Measurements from ENCODE around the gene LAMTOR5.
A peak's percentile ranks its signal among the peaks of the same experiment; 100 is the strongest.
"Not testable (repeated sequence)": the region's sequence is repeated elsewhere in the genome, so short reads cannot be mapped to it uniquely, and the experiment has no call there.

Gene LAMTOR5

GRCh38 chr1:110412576-110412975, 5.1 kb upstream of the LAMTOR5 start:
- Histone ChIP-seq H3K27me3 (ENCODE audit: control insufficient read depth in 2 of 2, insufficient read depth in 2 of 2, low read length in 2 of 2) (no peaks in the 10 kb centered on the region), H3K4me3 (ENCODE audit: low read length in 2 of 2) (no peak overlapping the region), H3K4me1 (ENCODE audit: control insufficient read depth in 2 of 2, insufficient read depth in 2 of 2, low read length in 2 of 2) (peaks cover 4 to 6% of the 10 kb centered on the region in 2 donors), H3K9ac (ENCODE audit: low read depth in 1 of 2, low read length in 2 of 2) (no peak overlapping the region), H3K36me3 (ENCODE audit: control insufficient read depth in 2 of 2, insufficient read depth in 2 of 2, low read length in 2 of 2) (no peaks in the 10 kb centered on the region), H3K27ac (ENCODE audit: low read depth in 2 of 2, low read length in 2 of 2) (no peak overlapping the region), H3K9me3 (ENCODE audit: control insufficient read depth in 2 of 2, low read length in 2 of 2) (no peaks in the 10 kb centered on the region)

DNA sequence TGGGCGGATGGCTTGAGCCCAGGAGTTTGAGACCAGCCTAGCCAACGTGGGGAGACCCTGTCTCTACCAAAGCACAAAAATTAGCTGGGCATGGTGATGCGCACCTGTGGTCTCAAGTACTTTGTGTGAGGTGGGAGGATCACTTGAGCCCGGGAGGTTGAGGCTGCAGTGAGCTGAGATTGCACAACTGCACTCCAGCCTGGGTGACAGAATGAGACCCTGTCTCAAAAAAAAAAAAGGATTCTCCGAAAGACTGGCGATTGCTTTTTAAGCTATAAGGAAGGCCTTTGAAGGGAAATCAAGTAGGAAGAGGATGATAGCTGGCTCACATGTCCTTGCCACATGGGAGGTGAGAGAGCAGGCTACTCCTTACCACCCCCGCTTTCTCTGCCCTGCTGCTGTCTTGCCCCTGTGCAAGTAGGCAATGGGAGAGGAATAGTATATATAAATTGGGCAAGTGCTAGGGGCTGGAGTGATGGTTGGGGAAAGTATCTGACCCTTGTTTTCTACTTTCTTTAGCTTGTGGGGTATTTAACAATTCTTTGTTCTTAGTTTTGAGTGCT, 3.8 kb upstream of the LAMTOR5 start:
- Histone ChIP-seq H3K27me3 (ENCODE audit: control insufficient read depth in 2 of 2, insufficient read depth in 2 of 2, low read length in 2 of 2) (no peaks in the 10 kb centered on the region), H3K9me3 (ENCODE audit: control insufficient read depth in 2 of 2, low read length in 2 of 2) (no peaks in the 10 kb centered on the region), H3K4me1 (ENCODE audit: control insufficient read depth in 2 of 2, insufficient read depth in 2 of 2, low read length in 2 of 2) (peaks cover 4 to 6% of the 10 kb centered on the region in 2 donors), H3K27ac (ENCODE audit: low read depth in 2 of 2, low read length in 2 of 2) (no peak overlapping the region), H3K4me3 (ENCODE audit: low read length in 2 of 2) (no peak overlapping the region), H3K36me3 (ENCODE audit: control insufficient read depth in 2 of 2, insufficient read depth in 2 of 2, low read length in 2 of 2) (no peaks in the 10 kb centered on the region), H3K9ac (ENCODE audit: low read depth in 1 of 2, low read length in 2 of 2) (no peak overlapping the region)

DNA sequence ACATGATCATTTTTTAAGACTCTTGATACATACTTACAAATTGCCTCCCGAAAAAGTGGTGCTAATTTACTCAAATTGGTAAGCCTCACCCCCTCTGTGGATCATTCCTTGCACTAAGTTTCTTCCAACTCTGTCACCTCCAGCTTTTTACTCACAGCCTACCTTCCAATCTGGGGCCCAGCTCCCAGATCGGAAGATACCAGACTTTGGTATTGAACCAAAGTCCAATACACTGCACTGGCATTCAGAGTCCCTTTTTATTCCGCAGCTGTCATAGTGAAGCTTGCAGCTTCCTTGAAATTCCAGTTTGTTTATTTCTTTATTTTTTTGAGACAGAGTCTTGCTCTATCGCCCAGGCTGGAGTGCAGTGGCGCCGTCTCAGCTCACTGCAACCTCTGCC, 1.8 kb upstream of the LAMTOR5 start:
- H3K9ac ChIP-seq (ENCODE audit: low read depth in 1 of 2, low read length in 2 of 2) = no peak overlapping the region
- H3K9me3 ChIP-seq (ENCODE audit: control insufficient read depth in 2 of 2, low read length in 2 of 2) = no peaks in the 10 kb centered on the region
- H3K27me3 ChIP-seq (ENCODE audit: control insufficient read depth in 2 of 2, insufficient read depth in 2 of 2, low read length in 2 of 2) = no peaks in the 10 kb centered on the region
- H3K27ac ChIP-seq (ENCODE audit: low read depth in 2 of 2, low read length in 2 of 2) = no peak overlapping the region
- H3K4me1 ChIP-seq (ENCODE audit: control insufficient read depth in 2 of 2, insufficient read depth in 2 of 2, low read length in 2 of 2) = peaks cover 4 to 8% of the 10 kb centered on the region in 2 donors
- no peak overlapping the region for H3K4me3 ChIP-seq (ENCODE audit: low read length in 2 of 2)
- peaks cover 6% of the 10 kb centered on the region in 2 donors for H3K36me3 ChIP-seq (ENCODE audit: control insufficient read depth in 2 of 2, insufficient read depth in 2 of 2, low read length in 2 of 2)

GRCh38 chr1:110408488-110408887, 994 bp upstream of the LAMTOR5 start:
- H3K4me1 ChIP-seq (ENCODE audit: control insufficient read depth in 2 of 2, insufficient read depth in 2 of 2, low read length in 2 of 2) = peaks cover 4 to 8% of the 10 kb centered on the region in 2 donors
- no peak overlapping the region for H3K27ac ChIP-seq (ENCODE audit: low read depth in 2 of 2, low read length in 2 of 2)
- H3K36me3 ChIP-seq (ENCODE audit: control insufficient read depth in 2 of 2, insufficient read depth in 2 of 2, low read length in 2 of 2) = peaks cover 12 to 14% of the 10 kb centered on the region in 2 donors
- peak overlapping the region; percentile 92 to 97 for H3K4me3 ChIP-seq (ENCODE audit: low read length in 2 of 2)
- H3K9me3 ChIP-seq (ENCODE audit: control insufficient read depth in 2 of 2, low read length in 2 of 2) = no peaks in the 10 kb centered on the region
- no peaks in the 10 kb centered on the region for H3K27me3 ChIP-seq (ENCODE audit: control insufficient read depth in 2 of 2, insufficient read depth in 2 of 2, low read length in 2 of 2)
- H3K9ac ChIP-seq (ENCODE audit: low read depth in 1 of 2, low read length in 2 of 2) = no peak overlapping the region

GRCh38 chr1:110406407-110406806, 1.1 kb downstream of the LAMTOR5 start:
- peak overlapping the region; percentile 92 to 97 for H3K4me3 ChIP-seq (ENCODE audit: low read length in 2 of 2)
- not testable (repeated sequence) for H3K27me3 ChIP-seq (ENCODE audit: control insufficient read depth in 2 of 2, insufficient read depth in 2 of 2, low read length in 2 of 2); H3K9me3 ChIP-seq (ENCODE audit: control insufficient read depth in 2 of 2, low read length in 2 of 2); H3K4me1 ChIP-seq (ENCODE audit: control insufficient read depth in 2 of 2, insufficient read depth in 2 of 2, low read length in 2 of 2); H3K27ac ChIP-seq (ENCODE audit: low read depth in 2 of 2, low read length in 2 of 2)
- H3K36me3 ChIP-seq (ENCODE audit: control insufficient read depth in 2 of 2, insufficient read depth in 2 of 2, low read length in 2 of 2) = peaks cover 29 to 31% of the 10 kb centered on the region in 2 donors
- peak overlapping the region; percentile 14 to 99 for H3K9ac ChIP-seq (ENCODE audit: low read depth in 1 of 2, low read length in 2 of 2)

DNA sequence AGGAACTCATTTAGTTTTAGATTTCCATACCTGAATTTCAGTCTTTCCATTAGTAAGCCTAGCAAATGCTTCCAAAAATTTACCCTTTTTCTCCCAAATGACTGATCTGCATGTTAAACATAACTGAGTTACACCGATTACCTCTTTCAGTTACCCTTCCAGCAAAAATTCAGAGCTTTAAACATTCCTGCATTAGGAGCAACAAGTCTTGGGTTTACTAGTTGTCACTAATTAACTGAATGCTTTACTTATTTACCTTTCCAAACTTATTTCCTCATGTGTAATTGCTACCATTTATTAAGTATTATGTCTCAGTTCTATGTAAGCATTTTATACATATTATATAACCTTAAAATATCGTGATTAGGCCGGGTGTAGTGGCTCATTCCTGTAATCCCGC, 3.1 kb downstream of the LAMTOR5 start:
- no peaks in the 10 kb centered on the region for H3K27me3 ChIP-seq (ENCODE audit: control insufficient read depth in 2 of 2, insufficient read depth in 2 of 2, low read length in 2 of 2)
- H3K9ac ChIP-seq (ENCODE audit: low read depth in 1 of 2, low read length in 2 of 2) = no peak overlapping the region
- peaks cover 32 to 43% of the 10 kb centered on the region in 2 donors for H3K36me3 ChIP-seq (ENCODE audit: control insufficient read depth in 2 of 2, insufficient read depth in 2 of 2, low read length in 2 of 2)
- no peaks in the 10 kb centered on the region for H3K9me3 ChIP-seq (ENCODE audit: control insufficient read depth in 2 of 2, low read length in 2 of 2)
- H3K27ac ChIP-seq (ENCODE audit: low read depth in 2 of 2, low read length in 2 of 2) = no peak overlapping the region
- H3K4me3 ChIP-seq (ENCODE audit: low read length in 2 of 2) = no peak overlapping the region
- peaks cover 4 to 8% of the 10 kb centered on the region in 2 donors for H3K4me1 ChIP-seq (ENCODE audit: control insufficient read depth in 2 of 2, insufficient read depth in 2 of 2, low read length in 2 of 2)

DNA sequence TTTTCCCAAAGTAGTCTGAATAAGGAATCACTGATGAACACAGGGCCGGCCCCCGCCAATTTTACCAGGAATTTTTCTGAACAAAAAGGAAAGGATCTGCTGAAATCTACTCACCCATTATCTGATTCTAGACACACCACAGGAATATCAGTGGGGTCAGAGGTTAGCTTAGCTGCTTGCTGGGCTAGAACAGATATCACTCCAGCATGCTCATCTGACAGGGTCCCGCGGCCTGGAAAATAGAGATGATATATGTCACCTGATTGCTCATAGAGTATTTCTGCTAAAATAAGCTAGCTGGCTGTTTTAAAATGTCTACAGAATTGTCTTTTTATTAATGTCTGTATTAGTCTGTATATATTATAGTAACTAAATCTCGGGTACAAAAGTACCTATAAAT, 3.7 kb downstream of the LAMTOR5 start:
- Histone ChIP-seq H3K9ac (ENCODE audit: low read depth in 1 of 2, low read length in 2 of 2) (no peak overlapping the region), H3K27ac (ENCODE audit: low read depth in 2 of 2, low read length in 2 of 2) (no peak overlapping the region), H3K4me3 (ENCODE audit: low read length in 2 of 2) (no peak overlapping the region), H3K9me3 (ENCODE audit: control insufficient read depth in 2 of 2, low read length in 2 of 2) (no peaks in the 10 kb centered on the region), H3K4me1 (ENCODE audit: control insufficient read depth in 2 of 2, insufficient read depth in 2 of 2, low read length in 2 of 2) (peaks cover 4 to 8% of the 10 kb centered on the region in 2 donors), H3K36me3 (ENCODE audit: control insufficient read depth in 2 of 2, insufficient read depth in 2 of 2, low read length in 2 of 2) (peaks cover 32 to 43% of the 10 kb centered on the region in 2 donors), H3K27me3 (ENCODE audit: control insufficient read depth in 2 of 2, insufficient read depth in 2 of 2, low read length in 2 of 2) (no peaks in the 10 kb centered on the region)

- not testable (repeated sequence) for H3K4me1 ChIP-seq (ENCODE audit: control insufficient read depth in 2 of 2, insufficient read depth in 2 of 2, low read length in 2 of 2); H3K27me3 ChIP-seq (ENCODE audit: control insufficient read depth in 2 of 2, insufficient read depth in 2 of 2, low read length in 2 of 2); H3K4me3 ChIP-seq (ENCODE audit: low read length in 2 of 2); H3K9me3 ChIP-seq (ENCODE audit: control insufficient read depth in 2 of 2, low read length in 2 of 2); H3K27ac ChIP-seq (ENCODE audit: low read depth in 2 of 2, low read length in 2 of 2); H3K9ac ChIP-seq (ENCODE audit: low read depth in 1 of 2, low read length in 2 of 2)
- peaks cover 3 to 14% of the 10 kb centered on the region in 2 donors for H3K36me3 ChIP-seq (ENCODE audit: control insufficient read depth in 2 of 2, insufficient read depth in 2 of 2, low read length in 2 of 2)
Observed at GRCh38 chr1:110396259-110396958, 11.1 kb downstream of the LAMTOR5 start.

DNA sequence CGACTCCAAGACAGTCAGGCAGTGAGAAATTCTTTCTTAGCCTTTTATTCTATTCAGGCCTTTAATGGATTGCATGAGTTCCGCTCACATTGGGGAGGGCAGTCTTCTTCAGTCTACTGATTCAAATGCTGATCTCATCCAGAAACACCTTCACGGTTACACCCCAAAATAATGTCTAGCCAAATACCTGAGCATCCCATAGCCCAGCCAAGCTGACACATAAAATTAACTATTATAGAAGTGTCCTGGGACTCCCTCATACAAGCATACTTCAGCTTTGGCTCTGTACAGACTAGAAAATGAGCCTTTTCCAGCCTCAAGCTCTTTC, 13.0 kb downstream of the LAMTOR5 start:
- Histone ChIP-seq H3K9me3 (ENCODE audit: control insufficient read depth in 2 of 2, low read length in 2 of 2) (no peaks in the 10 kb centered on the region), H3K9ac (ENCODE audit: low read depth in 1 of 2, low read length in 2 of 2) (no peak overlapping the region), H3K4me3 (ENCODE audit: low read length in 2 of 2) (no peak overlapping the region), H3K27me3 (ENCODE audit: control insufficient read depth in 2 of 2, insufficient read depth in 2 of 2, low read length in 2 of 2) (no peaks in the 10 kb centered on the region), H3K27ac (ENCODE audit: low read depth in 2 of 2, low read length in 2 of 2) (peak overlapping the region in 1 of 2 donors; percentile 36), H3K4me1 (ENCODE audit: control insufficient read depth in 2 of 2, insufficient read depth in 2 of 2, low read length in 2 of 2) (peaks cover 0 to 6% of the 10 kb centered on the region in 2 donors), H3K36me3 (ENCODE audit: control insufficient read depth in 2 of 2, insufficient read depth in 2 of 2, low read length in 2 of 2) (peaks cover 0 to 2% of the 10 kb centered on the region in 2 donors)

DNA sequence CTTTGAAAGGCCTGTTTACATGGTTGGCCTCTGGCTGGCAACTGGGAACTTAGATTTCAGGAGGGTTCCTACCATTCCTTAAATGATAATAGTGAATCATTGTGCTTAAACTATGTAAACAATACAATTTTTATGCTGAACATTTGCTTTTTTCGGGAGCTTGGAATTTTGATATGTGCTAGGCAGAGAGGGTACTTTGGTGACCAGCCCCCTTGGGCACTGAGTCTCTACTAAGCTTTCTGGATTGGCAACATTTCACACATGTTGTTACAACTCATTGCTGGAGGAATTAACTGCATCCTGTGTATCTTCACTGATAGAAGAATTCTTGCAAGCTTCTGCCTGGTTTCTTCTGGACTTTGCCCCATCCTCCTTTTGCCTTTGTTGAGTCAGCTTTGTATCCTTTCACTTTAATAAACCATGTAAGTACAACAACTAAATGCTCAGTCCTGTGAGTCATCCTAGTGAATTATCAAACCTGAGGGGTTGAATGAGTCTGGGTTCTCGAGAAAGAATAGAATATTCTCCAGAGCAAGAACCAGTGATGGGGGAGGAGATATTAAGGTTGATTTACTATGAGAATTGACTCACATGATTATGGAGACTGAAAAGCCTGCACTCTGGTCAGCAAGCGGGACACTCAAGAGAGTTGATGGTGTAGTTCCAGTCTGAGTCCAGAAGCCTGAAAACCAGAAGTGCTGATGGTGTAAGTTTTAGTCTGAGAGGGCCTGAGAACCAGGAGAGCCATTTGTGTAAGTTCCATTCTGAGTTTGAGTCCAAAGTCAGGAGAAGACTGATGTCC, 13.6 kb downstream of the LAMTOR5 start:
- Histone ChIP-seq H3K4me3 (ENCODE audit: low read length in 2 of 2) (no peak overlapping the region), H3K27me3 (ENCODE audit: control insufficient read depth in 2 of 2, insufficient read depth in 2 of 2, low read length in 2 of 2) (no peaks in the 10 kb centered on the region), H3K4me1 (ENCODE audit: control insufficient read depth in 2 of 2, insufficient read depth in 2 of 2, low read length in 2 of 2) (peaks cover 0 to 6% of the 10 kb centered on the region in 2 donors), H3K27ac (ENCODE audit: low read depth in 2 of 2, low read length in 2 of 2) (peak overlapping the region; percentile 9 to 36), H3K9ac (ENCODE audit: low read depth in 1 of 2, low read length in 2 of 2) (no peak overlapping the region), H3K36me3 (ENCODE audit: control insufficient read depth in 2 of 2, insufficient read depth in 2 of 2, low read length in 2 of 2) (peaks cover 0 to 2% of the 10 kb centered on the region in 2 donors), H3K9me3 (ENCODE audit: control insufficient read depth in 2 of 2, low read length in 2 of 2) (no peaks in the 10 kb centered on the region)

Data from mucosa of rectum (tissue), 2 donors.